PC-9 (cell line): ENCODE results near the gene WDR53. TPM values are rescaled to one million over a fixed set of nuclear protein-coding genes. Genes with fewer than 3 reads are reported as not detected.
"Not testable (repeated sequence)": the region's sequence is repeated elsewhere in the genome, so short reads cannot be mapped to it uniquely, and the experiment has no call there.

Source experiments
- Bru-seq: library from RNA; stranded (reverse); fragments of 400-500 nt; gene quantifications from one replicate; lab custom pipeline; 2021; lab: Mats Ljungman, UMichigan
- BruChase-seq, 2 experiments: library from RNA; stranded (reverse); fragments of 400-500 nt; gene quantifications; one replicate each; lab custom pipeline; 2021; lab: Mats Ljungman, UMichigan
- BruUV-seq: library from RNA; stranded (reverse); fragments of 400-500 nt; replicated peaks from 2 replicates; lab custom pipeline; 2021; lab: Mats Ljungman, UMichigan
- CTCF ChIA-PET: fragments of 300-600 bp; sonication (Branson Sonifier 250); formaldehyde crosslinking; loops from one replicate; lab custom pipeline; 2022; ENCODE audit warnings: antibody characterized with exemption; lab: Charles Lee
- POLR2A ChIA-PET: fragments of 300-600 bp; sonication (Branson Sonifier 250); formaldehyde crosslinking; loops from one replicate; lab custom pipeline; 2022; ENCODE audit warnings: antibody characterized with exemption; ENCODE audit not compliant: unreplicated experiment; lab: Charles Lee
- DNase-seq, 2 experiments: peaks; one replicate each; pipeline versions ENCODE4 v3.0.0 to v3.0.0-alpha.2; 2015 to 2022; ENCODE audit warnings: mixed read lengths in 1 of 2
- H2AFZ ChIP-seq: fragments of 200-600 bp; sonication (generic); 2 replicates; pipeline ENCODE4 v1.8.1; 2017; ENCODE audit warnings: antibody characterized with exemption
- H3F3A ChIP-seq: fragments of 200-600 bp; sonication (generic); 2 replicates; pipeline ENCODE4 v1.8.1; 2017; ENCODE audit warnings: antibody characterized with exemption, mild to moderate bottlenecking, low read depth; ENCODE audit not compliant: insufficient read depth
- H3K27ac ChIP-seq: fragments of 200-600 bp; sonication (generic); 2 replicates; pipeline ENCODE4 v1.6.1; 2016; ENCODE audit warnings: mixed run types
- H3K27me3 ChIP-seq: fragments of 200-600 bp; sonication (generic); 2 replicates; pipeline ENCODE4 v1.6.1; 2016; ENCODE audit warnings: low read depth, mixed run types; ENCODE audit not compliant: insufficient read depth
- H3K36me3 ChIP-seq: fragments of 200-600 bp; sonication (generic); 2 replicates; pipeline ENCODE4 v1.6.1; 2016; ENCODE audit warnings: low read depth, mixed run types
- H3K4me1 ChIP-seq: fragments of 200-600 bp; sonication (generic); replicated peaks from 2 replicates; pipeline ENCODE4 v1.6.1; 2016; ENCODE audit warnings: mixed run types; ENCODE audit not compliant: insufficient read depth
- H3K4me2 ChIP-seq: fragments of 200-600 bp; sonication (generic); 2 replicates; pipeline ENCODE4 v1.6.1; 2017; ENCODE audit warnings: mixed run types
- H3K4me3 ChIP-seq: fragments of 200-600 bp; sonication (generic); 2 replicates; pipeline ENCODE4 v1.6.1; 2016; ENCODE audit warnings: mixed run types
- H3K79me2 ChIP-seq: fragments of 200-600 bp; sonication (generic); 2 replicates; pipeline ENCODE4 v1.6.1; 2017; ENCODE audit warnings: low read depth, mixed run types
- H3K9me2 ChIP-seq: fragments of 200-600 bp; sonication (generic); 2 replicates; pipeline ENCODE4 v1.8.1; 2017; ENCODE audit warnings: mild to moderate bottlenecking; ENCODE audit not compliant: insufficient read depth
- H3K9me3 ChIP-seq: fragments of 200-600 bp; sonication (generic); 2 replicates; pipeline ENCODE4 v1.8.1; 2016; ENCODE audit warnings: low read depth; ENCODE audit not compliant: insufficient read depth
- H4K20me1 ChIP-seq: fragments of 200-600 bp; sonication (generic); 2 replicates; pipeline ENCODE4 v1.8.1; 2017; ENCODE audit not compliant: insufficient read depth
- EZH2 ChIP-seq: fragments of 200-600 bp; sonication (generic); IDR thresholded peaks from 2 replicates; pipeline ENCODE4 v1.8.0; 2017; ENCODE audit warnings: antibody characterized with exemption, low read depth
- intact Hi-C: fragments of 100-400 bp; cut with micrococcal nuclease; formaldehyde crosslinking; loops from one replicate; pipeline ENCODE4 v1.10.0; 2022; ENCODE audit not compliant: unreplicated experiment
- long read RNA-seq: library from polyadenylated mRNA; stranded (forward); transcript quantifications from one replicate; pipeline ENCODE4 v2.0.0, GENCODE V29; 2022
- total RNA-seq: library from RNA; stranded (reverse); gene quantifications from 2 replicates; pipeline ENCODE4 v1.2.3, GENCODE V29; 2021
- TF ChIP-seq, protein P1 (sequence below): fragments of 200-600 bp; sonication (generic); conservative IDR thresholded peaks from 2 replicates; pipeline ENCODE4 v1.6.1; 2017; ENCODE audit warnings: mixed run types, antibody characterized with exemption, mild to moderate bottlenecking, moderate library complexity

Gene WDR53
- total RNA-seq (33.5 and 34.8 TPM in 2 replicates), Bru-seq, nascent RNA (percentile 91 among the genes with signal in this experiment), BruChase-seq, experiment 1, labeled RNA remaining after a 2-hour chase (percentile 88 among the genes with signal in this experiment), BruChase-seq, experiment 2, labeled RNA remaining after a 6-hour chase (percentile 72 among the genes with signal in this experiment)
- long read RNA-seq, transcript WDR53-201 (4 exons, 1,679 nt), result major isoform, 5 of 68 reads
- long read RNA-seq, partial matches to known transcripts, result 15 of 68 reads
- long read RNA-seq, other reads (novel, unspliced or antisense), result 46 of 68 reads

DNA sequence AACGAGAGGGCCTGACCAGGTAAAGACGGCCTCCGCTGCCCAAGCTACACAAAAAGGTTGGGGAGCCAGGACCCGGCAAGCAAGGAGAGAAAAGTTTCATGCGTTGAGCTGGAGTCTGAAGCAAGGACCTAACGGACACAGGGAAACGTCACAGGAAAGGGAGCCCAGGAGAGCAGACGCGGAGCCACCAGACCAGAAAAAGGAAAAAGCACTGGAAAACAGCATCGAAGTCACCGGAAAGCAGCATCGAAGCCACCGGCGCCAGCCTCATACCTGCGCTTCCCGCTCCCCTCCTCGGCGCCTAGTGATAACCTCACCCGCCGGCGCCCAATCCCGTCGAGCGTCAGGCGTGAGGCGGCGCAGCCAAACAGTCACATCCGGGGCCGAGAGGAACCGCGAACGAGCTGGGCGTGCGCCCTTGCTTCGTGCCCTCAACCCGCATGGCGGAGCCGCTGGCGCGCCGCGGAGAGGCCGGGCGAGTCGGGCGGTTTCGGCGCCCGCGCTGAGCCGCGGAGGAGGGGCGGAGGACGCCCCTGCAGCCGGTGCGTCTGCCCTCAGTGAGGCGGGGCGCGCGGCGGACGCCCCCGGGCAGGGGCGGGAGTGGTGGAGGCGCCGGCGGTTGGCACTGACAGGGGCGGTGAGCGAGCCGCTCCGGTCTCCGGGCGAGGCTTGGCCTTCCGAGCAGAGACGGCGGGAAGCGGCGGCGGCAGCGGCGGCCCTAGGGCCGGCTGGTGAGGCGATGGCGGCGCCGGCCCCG is at the start of gene WDR53, which contains the start of gene FBXO45:
WDR53 (minus strand) TSS at position 309 of the 757 bp plus-strand sequence. CDS start 7,079 bp downstream, outside the sequence.
FBXO45 (plus strand) TSS at position 415 of the 757 bp plus-strand sequence; CDS start at position 740, 325 bp downstream.
- H3K36me3 ChIP-seq, result 0 out of 2 replicates have a peak, but pooled peaks cover 9% of the 10 kb centered on the region
- no peaks in the 10 kb centered on the region for H3K9me2 ChIP-seq
- H3K4me3 ChIP-seq, result peak within 1 kb of the TSS; percentile 75
- H2AFZ ChIP-seq, result peak within 1 kb of the TSS; percentile 84
- H3K9me3 ChIP-seq, result no peaks in the 10 kb centered on the region
- H3K79me2 ChIP-seq, result peaks cover 70% of the 10 kb centered on the region
- ChIA-PET POLR2A (interaction anchor here (0.5 to 0.9 kb wide), 7 partner anchors 8 to 538 kb away, joined by 3 to 9 read pairs (median 5); partner anchors contain the start of gene NCBP2), CTCF (interaction anchor here (0.5 to 1.1 kb wide), 2 partner anchors 41 to 406 kb away, joined by 5 to 6 read pairs; no protein-coding TSS in a partner anchor)
- peak; percentile 90 to 98 for DNase-seq
- H3K4me2 ChIP-seq, result peak within 1 kb of the TSS; percentile 92
- H3F3A ChIP-seq, result peaks cover 28% of the 10 kb centered on the region
- peak within 1 kb of the TSS; percentile 30 for H3K27ac ChIP-seq
- intact Hi-C loops, result loop anchor here (2.0 kb wide), 3 partner anchors 40 to 374 kb away; partner anchors contain the start of gene NCBP2
- BruUV-seq, result no TSS peak
- TF ChIP-seq EZH2, result no peak
- TF ChIP-seq, protein P1, sequence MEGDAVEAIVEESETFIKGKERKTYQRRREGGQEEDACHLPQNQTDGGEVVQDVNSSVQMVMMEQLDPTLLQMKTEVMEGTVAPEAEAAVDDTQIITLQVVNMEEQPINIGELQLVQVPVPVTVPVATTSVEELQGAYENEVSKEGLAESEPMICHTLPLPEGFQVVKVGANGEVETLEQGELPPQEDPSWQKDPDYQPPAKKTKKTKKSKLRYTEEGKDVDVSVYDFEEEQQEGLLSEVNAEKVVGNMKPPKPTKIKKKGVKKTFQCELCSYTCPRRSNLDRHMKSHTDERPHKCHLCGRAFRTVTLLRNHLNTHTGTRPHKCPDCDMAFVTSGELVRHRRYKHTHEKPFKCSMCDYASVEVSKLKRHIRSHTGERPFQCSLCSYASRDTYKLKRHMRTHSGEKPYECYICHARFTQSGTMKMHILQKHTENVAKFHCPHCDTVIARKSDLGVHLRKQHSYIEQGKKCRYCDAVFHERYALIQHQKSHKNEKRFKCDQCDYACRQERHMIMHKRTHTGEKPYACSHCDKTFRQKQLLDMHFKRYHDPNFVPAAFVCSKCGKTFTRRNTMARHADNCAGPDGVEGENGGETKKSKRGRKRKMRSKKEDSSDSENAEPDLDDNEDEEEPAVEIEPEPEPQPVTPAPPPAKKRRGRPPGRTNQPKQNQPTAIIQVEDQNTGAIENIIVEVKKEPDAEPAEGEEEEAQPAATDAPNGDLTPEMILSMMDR, result no peak
- peaks cover 34% of the 10 kb centered on the region for H3K4me1 ChIP-seq
- 0 out of 2 replicates have a peak, but pooled peaks cover 4% of the 10 kb centered on the region for H4K20me1 ChIP-seq
- H3K27me3 ChIP-seq, result no peaks in the 10 kb centered on the region

DNA sequence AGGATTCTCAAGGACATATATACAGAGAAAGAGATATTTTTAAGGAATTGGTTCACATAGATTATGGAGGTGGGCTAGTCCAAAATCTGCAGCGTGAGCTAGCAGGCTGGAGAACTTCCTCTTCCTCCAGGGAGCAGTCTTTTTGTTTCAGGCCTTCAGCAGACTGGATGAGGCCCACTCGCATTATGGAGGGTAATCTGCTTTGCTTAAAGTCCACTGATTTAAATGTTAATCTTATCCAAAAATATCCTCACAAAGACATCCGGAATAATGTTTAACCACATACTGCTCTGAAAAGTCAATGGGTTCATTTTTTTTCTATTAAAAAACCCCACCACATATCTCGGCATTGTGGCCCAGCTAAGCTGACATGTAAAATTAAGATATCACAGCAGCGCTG is 48.9 kb upstream of the WDR53 start:
- Histone ChIP-seq H3F3A (peaks cover 5% of the 10 kb centered on the region; the same call in 1 of the 2 replicates), H3K4me3 (no peak overlapping the region), H2AFZ (no peak overlapping the region), H3K27ac (no peak overlapping the region), H3K27me3 (no peaks in the 10 kb centered on the region), H3K4me1 (peaks cover 13% of the 10 kb centered on the region), H4K20me1 (no peaks in the 10 kb centered on the region), H3K9me2 (no peaks in the 10 kb centered on the region), H3K9me3 (no peaks in the 10 kb centered on the region), H3K4me2 (no peak overlapping the region), H3K36me3 (no peaks in the 10 kb centered on the region), H3K79me2 (no peaks in the 10 kb centered on the region)
- no peak for TF ChIP-seq EZH2
- TF ChIP-seq, protein P1, result no peak
- ChIA-PET POLR2A (no interaction called here), CTCF (no interaction called here)
- peak in 1 of 2 experiments; percentile 19 for DNase-seq
- intact Hi-C loops, result no loop called here
- BruUV-seq, result no TSS peak

DNA sequence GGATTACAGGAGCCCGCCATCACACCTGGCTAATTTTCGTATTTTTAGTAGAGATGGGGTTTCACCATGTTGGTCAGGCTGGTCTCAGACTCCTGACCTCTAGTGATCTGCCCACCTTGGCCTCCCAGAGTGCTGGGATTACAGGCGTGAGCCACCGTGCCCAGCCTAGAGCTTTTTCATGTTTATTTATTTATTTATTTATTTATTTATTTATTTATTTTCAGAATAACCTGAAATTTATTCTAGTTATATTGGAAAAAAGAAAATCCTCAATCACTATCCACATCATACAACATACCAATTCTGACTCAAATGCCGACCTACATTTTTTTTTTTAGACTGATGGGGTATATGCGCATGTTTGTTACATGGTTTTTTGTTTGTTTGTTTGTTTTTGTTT is 46.9 kb upstream of the WDR53 start:
- H2AFZ ChIP-seq, intact Hi-C loops, H3K9me2 ChIP-seq, H3K9me3 ChIP-seq, BruUV-seq, H3K4me3 ChIP-seq, H3K4me2 ChIP-seq, H4K20me1 ChIP-seq, POLR2A ChIA-PET, H3K36me3 ChIP-seq, H3K27me3 ChIP-seq, DNase-seq, H3K79me2 ChIP-seq, CTCF ChIA-PET, H3K27ac ChIP-seq, H3F3A ChIP-seq: not testable (repeated sequence)
- peaks cover 19% of the 10 kb centered on the region for H3K4me1 ChIP-seq
